Fibroblast of the aortic adventitia (primary cell): ENCODE measurements around the gene OR2J1. TPM values are rescaled to one million over a fixed set of nuclear protein-coding genes. Genes with fewer than 3 reads are reported as not detected.
"Not testable (repeated sequence)": the region's sequence is repeated elsewhere in the genome, so short reads cannot be mapped to it uniquely, and the experiment has no call there.

Experiments
- DNase-seq: peaks from one replicate; pipeline ENCODE4 v3.0.0-alpha.2; 2010; ENCODE audit warnings: low read depth
- H3K4me3 ChIP-seq: 2 replicates; pipeline ENCODE4 v1.5.1; 2011; ENCODE audit warnings: low read depth, mild to moderate bottlenecking, control low read depth, low read length, moderate library complexity
- total RNA-seq: library from RNA; depleted of rRNA; stranded (reverse); fragments of >200 nt; gene quantifications from 2 replicates; pipeline ENCODE4 v1.2.3, GENCODE V29; 2012; ENCODE audit warnings: low replicate concordance
- TF ChIP-seq, protein P1 (sequence below): IDR thresholded peaks from 2 replicates; pipeline ENCODE4 v1.5.1; 2011; ENCODE audit warnings: mild to moderate bottlenecking, low read length, control low read depth, inconsistent platforms; ENCODE audit not compliant: insufficient read depth

OR2J1 gene
- total RNA-seq, 1 donor, result not detected

DNA sequence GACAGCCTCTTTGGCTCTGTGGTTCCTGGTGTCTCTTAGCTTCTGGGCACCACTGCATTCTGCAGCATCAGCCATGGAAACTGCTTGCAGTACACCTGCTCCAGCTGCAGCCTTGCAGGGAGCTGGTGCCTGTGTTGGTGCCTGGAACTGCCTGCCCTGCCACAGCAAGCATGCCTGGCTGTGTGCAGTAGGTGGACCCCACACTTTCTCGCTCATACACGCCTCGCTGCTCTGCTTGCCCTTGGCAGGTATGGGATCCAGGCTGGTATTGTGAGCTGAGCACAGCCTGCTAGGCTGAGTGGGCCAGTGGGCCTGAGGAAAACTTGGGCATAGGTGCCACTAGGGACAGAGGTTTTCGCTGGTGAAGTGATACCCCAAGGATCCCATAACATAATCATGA lies 31.4 kb downstream of the OR2J1 start:
- no peak overlapping the region for H3K4me3 ChIP-seq
- no peak for DNase-seq
- TF ChIP-seq, protein P1, sequence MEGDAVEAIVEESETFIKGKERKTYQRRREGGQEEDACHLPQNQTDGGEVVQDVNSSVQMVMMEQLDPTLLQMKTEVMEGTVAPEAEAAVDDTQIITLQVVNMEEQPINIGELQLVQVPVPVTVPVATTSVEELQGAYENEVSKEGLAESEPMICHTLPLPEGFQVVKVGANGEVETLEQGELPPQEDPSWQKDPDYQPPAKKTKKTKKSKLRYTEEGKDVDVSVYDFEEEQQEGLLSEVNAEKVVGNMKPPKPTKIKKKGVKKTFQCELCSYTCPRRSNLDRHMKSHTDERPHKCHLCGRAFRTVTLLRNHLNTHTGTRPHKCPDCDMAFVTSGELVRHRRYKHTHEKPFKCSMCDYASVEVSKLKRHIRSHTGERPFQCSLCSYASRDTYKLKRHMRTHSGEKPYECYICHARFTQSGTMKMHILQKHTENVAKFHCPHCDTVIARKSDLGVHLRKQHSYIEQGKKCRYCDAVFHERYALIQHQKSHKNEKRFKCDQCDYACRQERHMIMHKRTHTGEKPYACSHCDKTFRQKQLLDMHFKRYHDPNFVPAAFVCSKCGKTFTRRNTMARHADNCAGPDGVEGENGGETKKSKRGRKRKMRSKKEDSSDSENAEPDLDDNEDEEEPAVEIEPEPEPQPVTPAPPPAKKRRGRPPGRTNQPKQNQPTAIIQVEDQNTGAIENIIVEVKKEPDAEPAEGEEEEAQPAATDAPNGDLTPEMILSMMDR, result no peak

DNA sequence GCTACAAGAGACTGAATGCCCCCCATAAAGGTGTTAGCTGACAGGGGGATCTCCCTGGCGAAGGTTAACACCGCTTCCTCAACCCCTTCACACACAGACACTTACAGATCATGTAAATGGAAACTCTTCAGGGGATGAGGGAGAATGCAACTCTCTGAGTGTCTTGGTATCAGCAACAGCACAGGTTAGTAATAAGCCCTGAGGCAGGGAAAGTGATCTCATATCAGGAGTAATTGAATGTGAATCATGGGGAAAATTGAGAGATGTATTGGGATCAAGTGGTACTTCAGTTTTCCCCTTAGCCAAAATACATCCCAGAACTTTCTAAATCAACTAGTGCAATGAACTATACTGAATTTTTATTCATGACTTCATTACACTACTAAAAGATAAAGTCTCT lies 32.4 kb downstream of the OR2J1 start:
- H3K4me3 ChIP-seq, result no peak overlapping the region
- DNase-seq, result no peak
- TF ChIP-seq, protein P1, result no peak

DNA sequence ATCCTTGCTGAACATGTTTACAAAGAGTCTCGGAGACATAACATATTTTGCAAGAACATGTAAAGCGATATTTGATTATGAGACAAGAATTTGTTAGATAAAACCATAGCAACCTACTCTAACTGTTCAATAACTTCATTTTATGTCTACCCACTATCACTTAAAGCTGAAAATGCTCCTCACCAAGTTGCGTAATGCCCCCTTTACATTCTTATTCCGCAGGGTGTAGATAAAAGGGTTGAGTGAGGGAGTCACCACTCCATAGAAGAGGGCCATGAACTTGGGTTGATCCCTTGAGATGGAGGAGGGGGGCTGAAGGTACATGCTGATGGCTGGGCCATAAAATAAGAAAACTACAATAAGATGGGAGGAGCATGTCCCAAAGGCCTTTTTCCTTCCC lies 38.4 kb downstream of the OR2J1 start:
- no peak for DNase-seq
- H3K4me3 ChIP-seq, result no peak overlapping the region
- TF ChIP-seq, protein P1, result no peak

DNA sequence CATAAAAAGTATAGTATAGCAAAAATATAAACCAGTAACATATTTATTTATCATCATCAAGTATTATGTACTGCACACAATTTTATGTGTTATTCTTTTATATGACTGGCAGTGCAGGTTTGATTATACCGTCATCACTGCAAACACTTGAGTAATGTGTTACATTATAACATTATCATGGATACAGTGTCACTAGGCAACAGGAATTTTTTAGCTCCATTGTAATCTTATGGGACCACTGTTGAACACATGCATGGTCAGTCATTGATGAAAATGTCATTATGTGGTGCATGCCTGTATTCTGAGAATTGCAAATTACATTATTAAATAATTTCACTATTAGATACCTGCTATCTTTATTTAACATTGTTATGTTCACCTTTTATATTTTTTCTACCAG lies 42.3 kb downstream of the OR2J1 start:
- H3K4me3 ChIP-seq, result no peak overlapping the region
- TF ChIP-seq, protein P1, result no peak
- no peak for DNase-seq

DNA sequence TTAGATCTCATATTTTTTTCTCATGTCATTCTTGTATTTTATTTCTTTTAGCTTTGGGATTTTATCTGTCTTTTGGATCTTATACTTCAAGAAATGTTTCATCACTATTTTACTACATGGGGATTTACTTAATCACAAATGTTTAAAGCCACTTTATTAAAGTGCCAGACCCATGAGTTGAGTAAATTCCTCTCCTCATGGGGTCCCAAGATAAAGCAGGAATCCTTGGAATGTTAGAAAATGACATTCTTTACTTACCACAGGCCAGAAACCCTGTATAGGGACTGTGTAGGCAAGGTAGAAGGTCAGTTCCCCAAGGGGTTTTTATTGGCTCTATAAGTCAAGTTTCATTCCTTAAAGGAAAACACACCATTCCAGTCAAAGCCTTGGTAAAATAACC lies 43.0 kb downstream of the OR2J1 start:
- H3K4me3 ChIP-seq, result no peak overlapping the region
- no peak for DNase-seq
- TF ChIP-seq, protein P1, result no peak

DNA sequence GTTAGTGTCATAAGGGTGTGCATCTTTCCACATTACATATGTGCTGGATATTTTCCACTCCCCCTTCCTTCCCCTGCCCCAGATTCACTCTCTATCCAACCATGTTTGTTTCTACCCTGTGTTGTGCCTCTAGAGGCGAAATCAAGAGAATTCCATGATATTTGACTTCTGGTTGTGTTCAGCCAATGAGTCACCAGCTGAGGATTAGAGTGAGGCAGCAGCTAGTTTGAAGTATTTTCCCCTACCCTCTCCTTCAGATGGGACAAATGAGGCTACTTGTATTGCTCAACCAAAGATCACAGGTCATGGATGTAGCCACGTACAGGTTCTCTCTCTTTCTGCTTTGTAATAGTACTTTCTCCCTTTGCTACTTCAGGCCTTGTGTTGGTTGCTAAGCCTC lies 46.9 kb downstream of the OR2J1 start:
- TF ChIP-seq, protein P1, result no peak
- no peak for DNase-seq
- H3K4me3 ChIP-seq, result no peak overlapping the region

DNA sequence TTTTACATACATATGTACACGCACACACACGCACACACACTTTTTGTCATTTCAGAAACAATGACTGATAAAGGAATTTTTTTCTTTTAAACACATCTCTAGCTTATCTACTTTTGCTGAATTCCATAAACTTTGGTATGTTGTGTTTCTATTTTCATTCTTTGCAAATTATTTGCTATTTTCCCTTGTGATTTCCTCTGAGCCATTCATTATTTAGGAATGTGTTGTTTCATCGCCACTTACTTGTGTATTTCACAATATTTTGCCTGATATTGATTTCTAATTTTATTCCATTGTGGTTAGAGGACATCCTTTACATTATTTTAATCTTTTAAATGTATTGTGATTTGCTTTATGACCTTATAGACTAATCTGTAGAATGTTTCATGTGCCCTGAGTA lies 47.8 kb downstream of the OR2J1 start:
- H3K4me3 ChIP-seq, result no peak overlapping the region
- no peak for DNase-seq
- TF ChIP-seq, protein P1, result no peak

DNA sequence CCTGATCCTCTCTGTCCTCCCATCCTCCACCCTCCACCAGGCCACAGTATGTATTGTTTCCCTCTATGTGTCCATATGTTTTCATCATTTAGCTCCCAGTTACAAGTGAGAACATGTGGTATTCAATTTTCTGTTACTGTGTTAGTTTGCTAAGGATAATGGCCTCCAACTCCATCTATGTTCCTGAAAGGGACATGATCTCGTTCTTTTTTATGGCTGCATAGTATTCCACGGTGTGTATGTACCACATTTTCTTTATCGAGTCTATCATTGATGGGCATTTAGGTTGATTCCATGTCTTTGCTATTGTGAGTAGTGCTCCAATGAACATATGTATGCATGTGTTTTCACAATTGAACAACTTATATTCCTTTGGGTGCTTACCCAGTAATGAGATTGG lies 50.2 kb downstream of the OR2J1 start:
- not testable (repeated sequence) for DNase-seq, H3K4me3 ChIP-seq
